SH-SY5Y (cell line): ENCODE results near the gene FKBP5.

ENCODE experiments used
- GATA2 ChIP-seq: IDR thresholded peaks from 2 replicates; pipeline ENCODE4 v1.6.1; 2011; ENCODE audit warnings: mild to moderate bottlenecking, low read depth, low read length
- GATA3 ChIP-seq: IDR thresholded peaks from 2 replicates; pipeline ENCODE4 v1.6.1; 2011; ENCODE audit warnings: low read depth, mild to moderate bottlenecking, low read length, moderate library complexity

DNA sequence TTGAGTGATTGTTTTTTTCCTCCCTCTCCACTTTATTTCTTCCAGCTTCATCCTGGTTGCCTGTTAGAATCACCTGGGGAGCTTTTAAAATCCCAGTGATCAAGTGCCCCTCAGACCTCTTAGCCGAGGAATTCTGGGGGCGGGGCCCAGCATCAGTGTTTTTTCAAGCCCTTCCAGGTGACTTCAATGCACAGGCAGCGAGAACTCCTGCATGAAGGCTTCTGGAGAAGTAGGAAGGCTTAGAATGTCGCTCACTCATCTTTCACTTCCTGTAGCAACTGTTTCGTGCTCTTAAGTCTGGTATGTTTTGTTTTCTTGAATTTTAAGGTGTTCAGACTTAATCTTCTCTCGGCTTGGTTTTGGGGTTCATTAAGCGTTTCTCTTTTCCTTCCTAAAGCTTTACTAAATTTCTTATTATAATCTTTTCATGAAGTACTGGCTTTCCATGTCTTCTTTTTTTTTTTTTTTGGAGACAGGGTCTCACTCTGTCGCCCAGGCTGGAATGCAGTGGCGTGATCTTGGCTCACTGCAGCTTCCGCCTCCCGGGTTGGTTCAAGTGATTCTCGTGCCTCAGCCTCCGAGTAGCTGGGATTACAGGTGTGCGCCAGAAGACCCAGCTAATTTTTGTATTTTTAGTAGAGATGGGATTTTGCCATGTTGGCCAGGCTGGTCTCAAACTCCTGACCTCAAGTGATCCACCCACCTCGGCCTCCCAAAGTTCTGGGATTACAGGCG, 145.1 kb downstream of the FKBP5 start:
- TF ChIP-seq GATA2 (no peak), GATA3 (no peak)
